Spleen (tissue), 11 donors: ENCODE results near the gene MFSD2B. TPM values are rescaled to one million over a fixed set of nuclear protein-coding genes. Genes with fewer than 3 reads are reported as not detected.

Experiments used
- DNase-seq: peaks from one replicate; pipeline ENCODE4 v3.0.0-alpha.2; 2020
- H3K27ac ChIP-seq, 8 donors: fragments of 200-600 bp; sonication (generic) in 7 of 8; 1 replicate in 4 of 8; 2 replicates in 4 of 8; pipeline versions ENCODE4 v1.5.0 to v1.8.0; 2016 to 2021; ENCODE audit warnings: inconsistent platforms in 4 of 8, mild to moderate bottlenecking in 4 of 8, moderate library complexity in 1 of 8
- H3K27me3 ChIP-seq, 7 donors: fragments of 200-600 bp; sonication (generic) in 6 of 7; replicated peaks in 1 of 7; 1 replicate in 4 of 7; 2 replicates in 3 of 7; pipeline versions ENCODE4 v1.5.0 to v1.8.0; 2016 to 2021; ENCODE audit warnings: inconsistent platforms in 3 of 7, mild to moderate bottlenecking in 1 of 7
- H3K36me3 ChIP-seq, 6 donors: fragments of 200-600 bp; sonication (generic) in 5 of 6; 1 replicate in 4 of 6; 2 replicates in 2 of 6; pipeline versions ENCODE4 v1.5.0 to v1.8.0; 2016 to 2021; ENCODE audit warnings: inconsistent platforms in 2 of 6
- H3K4me1 ChIP-seq, 6 donors: fragments of 200-600 bp; sonication (generic) in 5 of 6; 1 replicate in 3 of 6; 2 replicates in 3 of 6; pipeline versions ENCODE4 v1.5.0 to v1.8.0; 2016 to 2021; ENCODE audit warnings: inconsistent platforms in 3 of 6
- H3K4me3 ChIP-seq, 8 donors: fragments of 200-600 bp; sonication (generic) in 7 of 8; 1 replicate in 4 of 8; 2 replicates in 4 of 8; pipeline versions ENCODE4 v1.5.0 to v1.8.0; 2016 to 2021; ENCODE audit warnings: inconsistent platforms in 4 of 8, mild to moderate bottlenecking in 4 of 8, moderate library complexity in 2 of 8
- H3K9me3 ChIP-seq, 8 donors: fragments of 200-600 bp; sonication (generic) in 7 of 8; 1 replicate in 4 of 8; 2 replicates in 4 of 8; pipeline versions ENCODE4 v1.5.0 to v1.8.0; 2016 to 2021; ENCODE audit warnings: inconsistent platforms in 4 of 8
- POLR2A ChIP-seq, 3 donors: fragments of 450-650 bp; IDR thresholded peaks; one replicate each; pipeline ENCODE4 v1.5.1; 2017; ENCODE audit warnings: antibody characterized with exemption in 3 of 3, mild to moderate bottlenecking in 1 of 3
- POLR2AphosphoS5 ChIP-seq, 3 donors: sonication (generic); formaldehyde crosslinking; IDR thresholded peaks; one replicate each; pipeline ENCODE4 v1.5.1; 2017; ENCODE audit warnings: antibody characterized with exemption in 3 of 3
- WGBS, 5 donors: extraction: QIAGEN DNeasy Blood & Tissue Kit in 3 of 5; methylation state at CpG; one replicate each; pipeline versions ENCODE4 v1.1.5 to v1.1.7; 2013 to 2018; 5-methylcytosine and 5-hydroxymethylcytosine counted together
- intact Hi-C: fragments of 100-400 bp; cut with DNase I; formaldehyde crosslinking; loops from one replicate; pipeline ENCODE4 v1.15.0; 2023; ENCODE audit warnings: low total_unique reads
- polyA plus RNA-seq, 3 donors: library from polyadenylated mRNA; stranded (reverse); fragments of 200-250 nt; gene quantifications; one replicate each; pipeline ENCODE4 v1.2.1, GENCODE V29; 2013
- total RNA-seq, 7 donors: library from RNA; depleted of rRNA in 3 of 7; stranded (reverse); fragments of >200 nt in 3 of 7; fragmentation: NEBNext Ultra II Directional in 4 of 7; extraction: Animal tissue kit (Norgen Biotek cat#: 25700) in 4 of 7; gene quantifications; one replicate each; pipeline versions ENCODE4 v1.1.0 to v1.2.1, GENCODE V29; 2016 to 2021
- TF ChIP-seq, protein P1 (sequence below), 11 experiments: fragments of 200-600 bp in 7 of 11; fragments of 450-650 bp in 4 of 11; sonication (generic) in 4 of 11; IDR thresholded peaks in 8 of 11; conservative IDR thresholded peaks in 3 of 11; 1 replicate in 7 of 11; 2 replicates in 4 of 11; pipeline versions ENCODE4 v1.4.0 to v1.8.0; 2016 to 2021; ENCODE audit warnings: antibody characterized with exemption in 11 of 11, inconsistent platforms in 4 of 11, mild to moderate bottlenecking in 1 of 11
- donor health status: healthy with polysubstance abuse.
- donor health status: DM: no; HTN: no; CAD: no; lungs with moderate emphysema.
- donor health status: DM: no; HTN: no; CAD: no.
- donor health status: Bipolar disorder and iron deficiency.
- donor health status: healthy.
- donor health status: DM: no; HTN: no; CAD: no.
- donor health status: DM: yes; HTN: yes; CAD: no.

Gene MFSD2B
- total and polyA plus RNA-seq, 10 donors = 0.09 to 3.1 (median 0.52) TPM

GRCh38 chr2:23992931-23993330, 17.0 kb upstream of the MFSD2B start:
- Histone ChIP-seq H3K27me3 (no peaks in the 10 kb centered on the region), H3K36me3 (peaks cover 0 to 12% (median 0%) of the 10 kb centered on the region in 6 donors), H3K27ac (no peak overlapping the region), H3K9me3 (no peaks in the 10 kb centered on the region), H3K4me1 (no peaks in the 10 kb centered on the region), H3K4me3 (no peak overlapping the region)
- intact Hi-C loops = no loop called here
- 86 to 93% (median 88%) methylated on average over 1 of the region's 1 CpG for WGBS, 5 donors
- TF ChIP-seq POLR2AphosphoS5 (IDR thresholded peaks at IDR 0.05) (no peak), POLR2A (IDR thresholded peaks at IDR 0.05) (no peak)
- TF ChIP-seq, protein P1, sequence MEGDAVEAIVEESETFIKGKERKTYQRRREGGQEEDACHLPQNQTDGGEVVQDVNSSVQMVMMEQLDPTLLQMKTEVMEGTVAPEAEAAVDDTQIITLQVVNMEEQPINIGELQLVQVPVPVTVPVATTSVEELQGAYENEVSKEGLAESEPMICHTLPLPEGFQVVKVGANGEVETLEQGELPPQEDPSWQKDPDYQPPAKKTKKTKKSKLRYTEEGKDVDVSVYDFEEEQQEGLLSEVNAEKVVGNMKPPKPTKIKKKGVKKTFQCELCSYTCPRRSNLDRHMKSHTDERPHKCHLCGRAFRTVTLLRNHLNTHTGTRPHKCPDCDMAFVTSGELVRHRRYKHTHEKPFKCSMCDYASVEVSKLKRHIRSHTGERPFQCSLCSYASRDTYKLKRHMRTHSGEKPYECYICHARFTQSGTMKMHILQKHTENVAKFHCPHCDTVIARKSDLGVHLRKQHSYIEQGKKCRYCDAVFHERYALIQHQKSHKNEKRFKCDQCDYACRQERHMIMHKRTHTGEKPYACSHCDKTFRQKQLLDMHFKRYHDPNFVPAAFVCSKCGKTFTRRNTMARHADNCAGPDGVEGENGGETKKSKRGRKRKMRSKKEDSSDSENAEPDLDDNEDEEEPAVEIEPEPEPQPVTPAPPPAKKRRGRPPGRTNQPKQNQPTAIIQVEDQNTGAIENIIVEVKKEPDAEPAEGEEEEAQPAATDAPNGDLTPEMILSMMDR (IDR thresholded peaks at IDR 0.05 in 8 of 11, conservative IDR thresholded peaks at IDR 0.05 in 3 of 11) = no peak
- DNase-seq = no peak

DNA sequence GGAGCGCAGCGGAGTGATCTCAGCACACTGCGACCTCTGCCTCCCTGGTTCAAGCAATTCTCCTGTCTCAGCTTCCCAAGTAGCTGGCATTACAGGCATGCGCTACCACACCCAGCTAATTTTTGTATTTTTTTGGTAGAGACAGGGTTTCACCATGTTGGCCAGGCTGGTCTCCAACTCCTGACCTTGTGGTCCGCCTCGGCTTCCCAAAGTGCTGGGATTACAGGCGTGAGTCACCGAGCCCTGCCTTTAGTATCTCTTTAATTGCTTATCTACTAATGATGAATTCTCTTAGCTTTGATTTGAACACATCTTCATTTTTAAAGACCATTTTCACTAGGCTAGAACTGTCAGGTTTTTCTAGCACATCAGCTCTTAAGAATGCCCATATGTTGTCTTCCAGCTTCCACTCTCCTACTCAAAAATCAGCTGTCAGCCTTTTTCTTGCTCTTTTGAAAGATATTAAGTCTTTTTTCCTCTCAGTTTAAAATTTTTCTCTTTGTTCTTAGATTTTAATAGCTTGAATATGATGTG, 16.1 kb upstream of the MFSD2B start:
- no peak for DNase-seq

GRCh38 chr2:23994567-23994966, 15.3 kb upstream of the MFSD2B start:
- H3K36me3 ChIP-seq = peaks cover 0 to 23% (median under 1%) of the 10 kb centered on the region in 6 donors
- DNase-seq = no peak
- intact Hi-C loops = no loop called here
- H3K27ac ChIP-seq = no peak overlapping the region
- TF ChIP-seq POLR2AphosphoS5 (IDR thresholded peaks at IDR 0.05) (no peak), POLR2A (IDR thresholded peaks at IDR 0.05) (no peak)
- TF ChIP-seq, protein P1 (IDR thresholded peaks at IDR 0.05 in 8 of 11, conservative IDR thresholded peaks at IDR 0.05 in 3 of 11) = no peak
- 44 to 79% (median 67%) methylated on average over 1 of the region's 1 CpG for WGBS, 5 donors
- H3K4me3 ChIP-seq = no peak overlapping the region
- H3K4me1 ChIP-seq = no peaks in the 10 kb centered on the region
- H3K27me3 ChIP-seq = no peaks in the 10 kb centered on the region
- no peaks in the 10 kb centered on the region for H3K9me3 ChIP-seq

More for the DNA sequence above, 16.1 kb upstream of the MFSD2B start:
- no peaks in the 10 kb centered on the region for H3K4me1 ChIP-seq
- peaks cover 0 to 18% (median 0%) of the 10 kb centered on the region in 6 donors for H3K36me3 ChIP-seq
- no peaks in the 10 kb centered on the region for H3K27me3 ChIP-seq
- H3K27ac ChIP-seq = no peak overlapping the region
- H3K4me3 ChIP-seq = no peak overlapping the region
- no peaks in the 10 kb centered on the region for H3K9me3 ChIP-seq
- WGBS, 5 donors = 96 to 99% (median 97%) methylated on average over 8 of the region's 8 CpGs
- intact Hi-C loops = no loop called here
- TF ChIP-seq, protein P1 (IDR thresholded peaks at IDR 0.05 in 8 of 11, conservative IDR thresholded peaks at IDR 0.05 in 3 of 11) = no peak
- TF ChIP-seq POLR2A (IDR thresholded peaks at IDR 0.05) (no peak), POLR2AphosphoS5 (IDR thresholded peaks at IDR 0.05) (no peak)

DNA sequence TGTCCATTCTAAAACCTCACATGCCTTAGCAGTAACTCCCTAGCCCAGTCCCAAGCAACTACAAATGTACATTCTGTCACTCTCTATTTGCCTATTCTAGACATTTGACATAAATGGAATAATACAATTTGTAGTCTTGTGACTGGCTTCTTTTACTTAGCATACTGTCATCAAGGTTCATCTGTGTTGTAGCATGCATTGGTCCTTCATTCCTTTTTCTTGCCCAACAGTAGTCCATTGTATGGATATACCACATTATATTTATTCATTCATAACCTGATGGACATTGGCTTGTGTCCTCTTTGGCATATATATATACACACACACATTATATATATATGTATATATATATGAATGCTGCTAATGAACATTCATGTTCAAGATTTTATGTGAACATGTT, 2.2 kb upstream of the MFSD2B start:
- Histone ChIP-seq H3K9me3 (no peaks in the 10 kb centered on the region), H3K4me1 (peaks cover 3 to 19% (median 13%) of the 10 kb centered on the region in 6 donors), H3K36me3 (no peaks in the 10 kb centered on the region), H3K27ac (no peak overlapping the region), H3K27me3 (peaks cover 0 to 35% (median 22%) of the 10 kb centered on the region in 7 donors), H3K4me3 (no peak overlapping the region)
- no peak for TF ChIP-seq POLR2AphosphoS5 (IDR thresholded peaks at IDR 0.05)
- intact Hi-C loops = no loop called here
- DNase-seq = no peak
